OCI-LY1 (cell line): Measurements from ENCODE around the gene S100A10.

Experiments
- H2AFZ ChIP-seq: fragments of 200-600 bp; sonication (generic), shearing (Covaris generic); 2 replicates; pipeline ENCODE4 v1.6.0; 2014; ENCODE audit warnings: antibody characterized with exemption, mild to moderate bottlenecking, low read length
- H3F3A ChIP-seq: fragments of 200-600 bp; sonication (generic), shearing (Covaris generic); 2 replicates; pipeline ENCODE4 v1.6.0; 2014; ENCODE audit warnings: mild to moderate bottlenecking, antibody characterized with exemption, low read length, moderate library complexity; ENCODE audit not compliant: insufficient read depth
- H3K27ac ChIP-seq: fragments of 200-600 bp; sonication (generic); 2 replicates; pipeline ENCODE4 v1.5.1; 2014; ENCODE audit warnings: low read length, mixed run types, mild to moderate bottlenecking, low read depth; ENCODE audit not compliant: poor library complexity, severe bottlenecking
- H3K27me3 ChIP-seq: fragments of 200-600 bp; sonication (generic); 2 replicates; pipeline ENCODE4 v1.6.0; 2014; ENCODE audit warnings: antibody characterized with exemption, mild to moderate bottlenecking, low read length, moderate library complexity; ENCODE audit not compliant: insufficient read depth
- H3K36me3 ChIP-seq: fragments of 200-600 bp; sonication (generic); 2 replicates; pipeline ENCODE4 v1.6.1; 2014; ENCODE audit warnings: mild to moderate bottlenecking, antibody characterized with exemption, low read length, moderate library complexity, mixed read lengths; ENCODE audit not compliant: insufficient read depth
- H3K4me1 ChIP-seq: fragments of 200-600 bp; sonication (generic); 2 replicates; pipeline ENCODE4 v1.5.1; 2014; ENCODE audit warnings: mild to moderate bottlenecking, low read length, moderate library complexity; ENCODE audit not compliant: insufficient read depth, severe bottlenecking
- H3K4me2 ChIP-seq: fragments of 200-600 bp; sonication (generic), shearing (Covaris generic); 2 replicates; pipeline ENCODE4 v1.6.1; 2014; ENCODE audit warnings: low read length
- H3K4me3 ChIP-seq: fragments of 200-600 bp; sonication (generic); 2 replicates; pipeline ENCODE4 v1.5.1; 2014; ENCODE audit warnings: low read length, low read depth, mild to moderate bottlenecking, mixed read lengths; ENCODE audit not compliant: poor library complexity, severe bottlenecking
- H3K79me2 ChIP-seq: fragments of 200-600 bp; shearing (Covaris generic); 2 replicates; pipeline ENCODE4 v1.6.1; 2016; ENCODE audit warnings: mixed run types, low read length, mixed read lengths; ENCODE audit not compliant: insufficient read depth
- H3K9ac ChIP-seq: fragments of 200-600 bp; sonication (generic), shearing (Covaris generic); 2 replicates; pipeline ENCODE4 v1.6.1; 2014; ENCODE audit warnings: mild to moderate bottlenecking, low read length, mixed read lengths
- H3K9me2 ChIP-seq: fragments of 200-600 bp; sonication (generic), shearing (Covaris generic); 2 replicates; pipeline ENCODE4 v1.6.1; 2014; ENCODE audit warnings: low read depth, mild to moderate bottlenecking, low read length, mixed read lengths
- H3K9me3 ChIP-seq: fragments of 200-600 bp; shearing (Covaris generic); 2 replicates; pipeline ENCODE4 v1.6.1; 2014; ENCODE audit warnings: low read length, mixed read lengths
- H4K20me1 ChIP-seq: fragments of 200-600 bp; sonication (generic), shearing (Covaris generic); 2 replicates; pipeline ENCODE4 v1.6.0; 2016; ENCODE audit warnings: mild to moderate bottlenecking, low read length; ENCODE audit not compliant: insufficient read depth
- CTCF ChIP-seq: fragments of 200-600 bp; sonication (generic), shearing (Covaris generic); IDR thresholded peaks from 2 replicates; pipeline ENCODE4 v1.5.1; 2017; ENCODE audit warnings: mild to moderate bottlenecking, antibody characterized with exemption, low read length, moderate library complexity, mixed read lengths
- EZH2 ChIP-seq: fragments of 200-600 bp; sonication (generic), shearing (Covaris generic); IDR thresholded peaks from 2 replicates; pipeline ENCODE4 v1.8.0; 2017; ENCODE audit warnings: borderline replicate concordance, mixed run types, mild to moderate bottlenecking, antibody characterized with exemption, low read length, moderate library complexity, mixed read lengths

Gene S100A10

GRCh38 chr1:151947140-151947539, 46.5 kb downstream of the S100A10 start:
- H3K27ac ChIP-seq: no peak overlapping the region

GRCh38 chr1:151945725-151946722, 47.6 kb downstream of the S100A10 start:
- no peaks in the 10 kb centered on the region for H3F3A ChIP-seq
- TF ChIP-seq CTCF (no peak), EZH2 (no peak)
- no peaks in the 10 kb centered on the region for H3K9me3 ChIP-seq
- no peaks in the 10 kb centered on the region for H3K79me2 ChIP-seq
- H3K4me2 ChIP-seq: no peak overlapping the region
- H3K27me3 ChIP-seq: no peaks in the 10 kb centered on the region
- H3K27ac ChIP-seq: no peak overlapping the region
- H2AFZ ChIP-seq: no peak overlapping the region
- no peaks in the 10 kb centered on the region for H3K9me2 ChIP-seq
- no peaks in the 10 kb centered on the region for H4K20me1 ChIP-seq
- no peak overlapping the region for H3K9ac ChIP-seq
- no peak overlapping the region for H3K4me3 ChIP-seq
- no peaks in the 10 kb centered on the region for H3K4me1 ChIP-seq
- no peaks in the 10 kb centered on the region for H3K36me3 ChIP-seq

More at GRCh38 chr1:151947140-151947539, 46.5 kb downstream of the S100A10 start:
- Histone ChIP-seq H3K9ac (no peak overlapping the region), H3K4me2 (no peak overlapping the region), H3K4me1 (no peaks in the 10 kb centered on the region), H3K4me3 (no peak overlapping the region), H3F3A (no peaks in the 10 kb centered on the region), H3K9me2 (no peaks in the 10 kb centered on the region), H3K27me3 (no peaks in the 10 kb centered on the region), H4K20me1 (no peaks in the 10 kb centered on the region), H3K36me3 (no peaks in the 10 kb centered on the region), H3K79me2 (no peaks in the 10 kb centered on the region), H3K9me3 (no peaks in the 10 kb centered on the region), H2AFZ (no peak overlapping the region)
- TF ChIP-seq CTCF (no peak), EZH2 (no peak)

DNA sequence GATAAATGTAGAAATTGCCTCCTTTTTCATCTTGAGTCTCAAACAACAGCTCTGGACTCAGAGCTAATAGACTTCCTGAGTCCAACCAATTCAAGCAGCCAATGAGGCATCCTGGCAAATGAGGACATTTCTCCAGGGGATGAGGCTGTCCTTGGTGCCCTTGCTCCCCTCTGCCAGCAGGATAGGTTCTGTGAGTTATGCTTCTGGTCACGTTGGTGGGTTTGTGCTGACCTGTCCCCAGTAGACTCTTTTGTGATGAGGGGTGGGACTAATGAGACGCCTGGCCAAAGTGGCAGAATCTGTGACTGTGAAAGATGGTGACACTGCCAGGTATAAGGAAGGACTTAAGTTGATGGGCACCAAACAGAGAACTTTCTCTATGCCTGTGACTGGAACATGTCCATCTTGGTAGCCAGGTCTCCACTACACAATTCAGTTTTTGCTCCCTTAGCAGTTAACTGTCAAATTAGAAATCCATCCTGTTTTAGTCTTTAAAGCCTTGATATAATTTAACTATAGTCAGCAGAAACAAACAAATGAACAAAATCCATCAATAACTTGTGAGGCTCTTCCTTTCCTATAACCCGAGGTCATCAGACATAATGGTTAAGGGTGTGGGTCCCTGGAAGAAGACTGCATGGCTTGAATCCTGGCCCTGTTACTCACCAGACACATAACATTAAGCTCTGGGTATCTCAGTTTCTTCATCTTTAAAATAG, 48.6 kb downstream of the S100A10 start:
- H3K4me1 ChIP-seq: no peaks in the 10 kb centered on the region
- H3K27me3 ChIP-seq: no peaks in the 10 kb centered on the region
- H3K9me3 ChIP-seq: no peaks in the 10 kb centered on the region
- H3K9me2 ChIP-seq: no peaks in the 10 kb centered on the region
- no peak overlapping the region for H3K27ac ChIP-seq
- no peak overlapping the region for H3K4me2 ChIP-seq
- no peak overlapping the region for H3K9ac ChIP-seq
- no peak overlapping the region for H3K4me3 ChIP-seq
- H2AFZ ChIP-seq: no peak overlapping the region
- H3K79me2 ChIP-seq: no peaks in the 10 kb centered on the region
- TF ChIP-seq EZH2: no peak
- no peak for TF ChIP-seq CTCF
- no peaks in the 10 kb centered on the region for H4K20me1 ChIP-seq
- H3K36me3 ChIP-seq: no peaks in the 10 kb centered on the region
- H3F3A ChIP-seq: no peaks in the 10 kb centered on the region
